HG03039 (cell line): ENCODE data around the gene CDC42BPG.

Experiments used
- ATAC-seq: cut with Tn5 transposase; IDR thresholded peaks from one replicate; pipeline ENCODE4 v1.9.1; 2021; ENCODE audit warnings: mild to moderate bottlenecking, moderate library complexity; ENCODE audit not compliant: unreplicated experiment

CDC42BPG gene

DNA sequence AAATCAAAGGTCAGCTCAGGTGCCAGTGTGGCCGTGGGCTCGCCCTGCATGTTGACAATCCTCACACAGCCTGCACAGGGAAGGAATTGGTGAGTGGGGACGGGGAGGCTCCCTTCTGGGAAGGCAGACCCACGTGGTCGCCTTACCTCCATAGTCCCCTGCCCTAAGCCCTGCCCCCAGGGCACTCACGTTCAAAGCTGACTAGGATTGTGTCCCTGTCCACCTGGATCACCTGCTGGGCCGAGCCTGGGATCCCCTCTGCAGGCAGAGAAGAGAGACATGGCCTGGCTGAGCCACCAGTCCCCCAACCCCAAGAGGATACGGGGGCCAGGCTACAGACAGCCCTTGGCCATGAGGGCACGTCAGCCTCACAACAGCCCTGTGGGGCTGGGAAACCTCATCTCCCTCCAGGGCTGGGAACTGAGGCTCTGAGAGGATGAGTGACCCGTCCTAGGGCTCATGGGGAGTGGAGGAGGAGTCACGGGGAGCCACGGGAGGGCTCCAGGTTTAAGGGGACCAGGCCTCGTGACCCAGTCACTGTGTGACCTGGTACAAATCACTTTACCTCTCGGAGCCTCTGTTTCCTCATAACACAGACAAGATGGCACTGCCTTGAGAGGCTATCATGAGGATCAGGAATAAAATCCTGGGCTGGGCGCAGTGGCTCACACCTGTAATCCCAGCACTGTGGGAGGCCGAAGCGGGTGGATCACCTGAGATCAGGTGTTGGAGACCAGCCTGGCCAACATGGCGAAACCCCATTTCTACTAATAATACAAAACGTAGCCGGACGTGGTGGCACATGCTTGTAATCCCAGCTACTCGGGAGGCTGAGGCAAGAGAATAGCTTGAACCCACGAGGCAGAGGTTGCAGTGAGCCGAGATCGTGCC, 54.0 kb downstream of the CDC42BPG start:
- no peak for ATAC-seq

DNA sequence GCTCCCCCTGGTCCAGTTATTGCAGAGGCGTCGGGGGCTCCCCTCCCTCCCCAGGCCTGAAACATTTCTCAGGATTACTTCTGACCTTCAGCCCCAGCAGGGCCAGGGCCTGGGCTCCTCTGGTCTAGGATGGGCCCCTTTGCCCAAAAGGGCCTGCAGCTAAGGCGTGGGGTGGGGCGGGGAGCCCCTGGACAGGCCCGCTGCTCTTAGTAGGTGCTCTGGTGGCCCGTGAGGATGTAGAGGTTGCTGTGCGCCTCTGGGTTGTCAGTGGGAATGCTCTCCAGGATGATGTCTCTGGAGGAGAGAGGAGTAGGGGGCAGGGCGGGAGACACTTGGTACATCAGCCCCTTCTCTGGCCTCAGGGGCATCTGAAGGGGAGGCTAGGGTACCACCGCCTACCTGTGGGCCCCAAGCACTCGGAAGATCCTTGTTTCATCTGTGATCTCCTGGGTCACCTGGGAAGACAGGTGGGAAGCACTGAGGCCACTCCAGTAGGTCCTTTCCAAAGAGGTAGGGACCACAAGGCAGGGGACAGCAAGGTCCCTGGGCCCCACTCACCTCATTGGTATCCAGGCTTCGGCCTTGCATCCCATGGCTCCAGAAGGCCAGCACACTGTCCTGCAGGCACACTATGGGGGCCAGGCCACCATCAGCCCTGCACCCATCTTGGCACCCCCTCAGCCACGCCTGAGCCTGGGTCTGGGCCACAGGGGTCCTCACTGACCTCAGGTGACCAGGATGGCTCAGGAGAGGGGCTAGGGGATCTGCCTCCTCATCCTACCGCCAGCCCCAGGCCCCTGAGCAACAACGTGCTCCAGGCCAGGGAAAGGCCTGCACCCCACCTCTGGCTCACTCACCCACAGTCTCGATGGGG, 54.9 kb downstream of the CDC42BPG start:
- ATAC-seq, result no peak

GRCh38 chr11:64788321-64789215, 55.9 kb downstream of the CDC42BPG start:
- ATAC-seq, result no peak

DNA sequence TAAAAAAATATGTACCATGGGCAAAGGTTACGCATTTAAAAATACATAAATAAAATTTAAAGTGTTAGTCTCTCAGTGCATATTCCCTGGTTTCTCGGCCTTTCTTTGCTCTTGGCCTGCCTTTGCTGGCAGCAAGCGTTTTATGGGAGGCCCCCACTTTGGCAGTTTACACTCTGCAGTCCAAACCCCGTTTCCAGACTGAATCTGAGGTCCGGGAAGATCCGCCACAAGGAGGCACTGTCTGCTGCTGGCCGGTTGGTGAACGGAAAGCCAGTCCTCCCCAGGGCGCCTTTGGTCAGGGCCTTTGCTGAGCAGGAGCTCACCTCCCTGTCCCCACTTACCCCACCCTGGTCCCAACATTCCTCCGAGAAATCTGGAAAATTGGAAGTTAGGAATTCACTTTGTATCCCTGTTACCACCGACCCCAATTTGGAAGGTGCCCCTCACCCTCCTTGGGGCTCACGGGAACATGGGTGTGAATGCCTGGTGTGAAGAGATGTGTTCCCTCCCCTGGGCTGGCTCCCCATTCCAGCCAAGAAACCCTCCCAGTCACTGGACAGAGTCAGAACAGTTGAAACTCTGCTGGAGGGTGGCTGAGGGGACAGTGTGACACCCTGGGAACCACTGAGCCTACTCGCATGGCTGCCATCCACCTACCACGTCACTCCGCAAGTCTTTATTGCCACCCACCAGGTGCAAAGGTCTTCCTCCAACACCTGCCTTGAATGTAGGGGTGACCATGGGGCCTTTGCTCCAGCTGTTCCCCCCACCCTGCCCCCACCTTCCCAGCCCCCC, 56.7 kb downstream of the CDC42BPG start:
- ATAC-seq, result no peak

DNA sequence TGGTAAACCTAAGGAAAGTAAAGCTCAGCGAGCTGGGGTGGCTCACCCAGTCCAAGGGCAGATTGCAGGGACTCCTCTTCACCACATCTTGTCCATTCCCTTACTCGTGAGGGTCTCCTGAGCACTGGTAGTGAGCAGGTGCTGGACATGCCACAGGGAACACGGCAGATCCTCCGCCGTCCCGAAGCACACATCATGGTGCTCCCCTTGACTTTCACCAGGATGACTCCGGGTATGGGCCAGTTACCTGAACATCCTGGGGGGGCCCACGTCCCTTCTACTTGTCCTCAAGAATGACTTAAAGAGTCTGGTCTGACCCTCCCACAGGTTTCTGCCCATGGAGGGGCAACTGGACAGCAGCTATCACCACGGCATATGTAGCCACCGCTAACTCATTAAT, 58.1 kb downstream of the CDC42BPG start:
- ATAC-seq, result no peak

GRCh38 chr11:64784813-64785581, 59.5 kb downstream of the CDC42BPG start:
- ATAC-seq, result no peak

- peak; percentile 77 for ATAC-seq
Measured at GRCh38 chr11:64778473-64779298, 65.8 kb downstream of the CDC42BPG start, which contains the start of gene SF1. SF1 (minus strand) TSS chr11:64778542; CDS start chr11:64778392, 150 bp downstream.

DNA sequence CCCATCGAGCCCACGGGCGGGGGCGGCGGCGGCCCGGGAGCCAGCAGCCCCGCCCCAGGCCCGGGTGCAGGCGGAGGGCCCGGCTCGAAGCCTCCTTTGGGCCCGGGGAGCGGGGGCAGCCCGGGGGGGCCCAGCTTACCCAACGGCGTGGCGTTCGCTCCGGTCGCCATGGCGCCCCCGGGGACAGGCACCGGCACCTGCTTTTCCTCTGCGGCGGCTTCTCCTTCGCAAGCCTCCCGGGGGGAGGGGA, 66.3 kb downstream of the CDC42BPG start:
- ATAC-seq, result peak; percentile 16

DNA sequence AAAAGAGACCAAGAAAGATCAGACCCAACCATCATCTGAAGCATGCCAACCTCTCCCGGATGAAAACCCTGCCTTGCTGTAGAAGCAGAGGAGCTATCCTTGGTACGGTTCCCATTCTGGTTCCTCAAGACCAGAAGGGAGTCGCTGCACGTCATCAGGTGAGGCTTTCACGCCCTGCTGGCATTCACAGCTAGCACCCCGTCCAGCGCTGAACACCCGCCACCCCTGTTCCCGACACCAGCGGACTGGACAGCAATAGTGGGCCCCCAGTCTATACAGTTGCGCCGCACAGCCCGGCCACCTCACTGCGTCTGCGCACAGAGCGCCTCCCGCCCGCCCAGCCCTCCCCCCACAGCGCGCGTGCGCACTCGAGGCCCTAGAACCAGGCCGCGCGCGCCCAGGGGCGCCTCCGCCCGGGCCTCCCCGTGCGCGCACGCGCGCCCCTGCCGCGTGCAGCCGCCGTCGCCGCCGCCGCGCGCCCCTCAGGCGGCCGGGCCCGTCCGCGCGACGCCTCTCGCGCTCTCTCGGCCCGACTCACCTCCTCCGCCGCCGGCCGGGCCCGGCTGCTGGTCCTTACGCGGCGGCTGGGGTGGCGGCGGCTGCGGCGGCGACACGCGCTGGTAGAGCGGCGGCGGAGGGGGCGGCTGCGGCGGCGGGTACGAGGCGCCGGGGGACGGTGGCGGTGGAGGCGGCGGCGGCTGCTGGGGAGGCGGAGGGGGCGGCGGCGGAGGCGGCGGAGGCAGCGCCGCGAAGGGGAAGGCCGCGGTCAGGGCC, 66.8 kb downstream of the CDC42BPG start:
- ATAC-seq, result peak; percentile 20

GRCh38 chr11:64776875-64777274, 67.6 kb downstream of the CDC42BPG start:
- no peak for ATAC-seq

DNA sequence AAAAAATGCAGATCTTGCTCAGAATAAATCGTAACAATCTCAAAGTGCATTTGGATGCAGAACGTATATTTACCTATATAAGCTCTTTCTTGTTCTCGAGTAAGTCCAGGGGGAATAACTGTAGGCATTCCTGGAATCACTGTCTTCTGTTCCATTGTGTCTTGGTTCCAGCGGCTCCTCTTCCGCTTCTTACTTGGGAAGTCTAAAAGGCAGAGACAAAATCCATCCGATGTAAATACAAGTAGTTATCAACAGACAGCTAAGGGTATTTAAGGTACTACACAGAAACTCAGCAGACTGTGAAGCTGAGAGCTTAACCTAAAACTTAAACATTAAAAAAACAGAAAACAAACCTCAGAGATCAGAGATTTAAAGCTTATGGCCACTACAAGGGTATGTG, 68.0 kb downstream of the CDC42BPG start:
- ATAC-seq, result no peak

GRCh38 chr11:64774144-64774543, 70.3 kb downstream of the CDC42BPG start:
- ATAC-seq, result no peak
